Astrocyte (in vitro differentiated cells and primary cell): ENCODE data around the gene NIPSNAP2. TPM values are rescaled to one million over a fixed set of nuclear protein-coding genes. Genes with fewer than 3 reads are reported as not detected.

Experiments
- DNase-seq: peaks from one replicate; pipeline ENCODE4 v3.0.0-alpha.2; 2010; ENCODE audit warnings: low read depth
- FAIRE-seq: peaks from 2 replicates; lab custom pipeline; 2011; peaks lifted over from hg19 to GRCh38; lab: Jason Lieb, UNC
- H2AFZ ChIP-seq: 2 replicates; pipeline ENCODE4 v1.6.0; 2012; ENCODE audit warnings: low read depth, low read length, inconsistent platforms
- H3K27ac ChIP-seq: 2 replicates; pipeline ENCODE4 v1.5.1; 2011; ENCODE audit warnings: low read depth, low read length, inconsistent platforms
- H3K27me3 ChIP-seq: 2 replicates; pipeline ENCODE4 v1.6.0; 2011; ENCODE audit warnings: low read length, inconsistent platforms; ENCODE audit not compliant: insufficient read depth
- H3K36me3 ChIP-seq: 2 replicates; pipeline ENCODE4 v1.5.1; 2011; ENCODE audit warnings: low read length, inconsistent platforms; ENCODE audit not compliant: insufficient read depth
- H3K4me1 ChIP-seq: 2 replicates; pipeline ENCODE4 v1.5.1; 2011; ENCODE audit warnings: low read length, inconsistent platforms; ENCODE audit not compliant: insufficient read depth
- H3K4me2 ChIP-seq: 2 replicates; pipeline ENCODE4 v1.6.0; 2012; ENCODE audit warnings: low read length, inconsistent platforms
- H3K4me3 ChIP-seq: 2 replicates; pipeline ENCODE4 v1.5.1; 2011; ENCODE audit warnings: low read depth, mild to moderate bottlenecking, low read length, inconsistent platforms; ENCODE audit not compliant: insufficient read depth
- H3K79me2 ChIP-seq: 2 replicates; pipeline ENCODE4 v1.6.0; 2012; ENCODE audit warnings: mild to moderate bottlenecking, low read length, inconsistent platforms; ENCODE audit not compliant: insufficient read depth
- H3K9ac ChIP-seq: 2 replicates; pipeline ENCODE4 v1.6.0; 2012; ENCODE audit warnings: mild to moderate bottlenecking, low read length, inconsistent platforms
- H3K9me3 ChIP-seq: 2 replicates; pipeline ENCODE4 v1.5.1; 2012; ENCODE audit warnings: low read depth, mild to moderate bottlenecking, low read length, inconsistent platforms; ENCODE audit not compliant: insufficient read depth
- H4K20me1 ChIP-seq: 2 replicates; pipeline ENCODE4 v1.6.0; 2012; ENCODE audit warnings: low read length, inconsistent platforms; ENCODE audit not compliant: insufficient read depth
- H3K27ac Mint-ChIP-seq: one replicate; pipeline ENCODE4 v1.8.0; 2021; ENCODE audit warnings: mild to moderate bottlenecking, mixed read lengths; ENCODE audit not compliant: unreplicated experiment
- H3K27me3 Mint-ChIP-seq: one replicate; pipeline ENCODE4 v1.8.0; 2021; ENCODE audit warnings: low read depth, mixed read lengths; ENCODE audit not compliant: unreplicated experiment
- H3K36me3 Mint-ChIP-seq: one replicate; pipeline ENCODE4 v1.8.0; 2021; ENCODE audit warnings: low read depth, mixed read lengths; ENCODE audit not compliant: unreplicated experiment
- H3K4me1 Mint-ChIP-seq: one replicate; pipeline ENCODE4 v1.8.0; 2021; ENCODE audit warnings: low read depth, mixed read lengths; ENCODE audit not compliant: unreplicated experiment
- H3K4me3 Mint-ChIP-seq: one replicate; pipeline ENCODE4 v1.8.0; 2021; ENCODE audit warnings: mild to moderate bottlenecking, moderate library complexity, mixed read lengths; ENCODE audit not compliant: unreplicated experiment
- H3K9me3 Mint-ChIP-seq: one replicate; pipeline ENCODE4 v1.8.0; 2021; ENCODE audit warnings: mild to moderate bottlenecking, mixed read lengths; ENCODE audit not compliant: unreplicated experiment
- CTCF ChIP-seq: IDR thresholded peaks from 2 replicates; pipeline ENCODE4 v1.5.1; 2011; ENCODE audit warnings: low read depth, mild to moderate bottlenecking, inconsistent platforms, low read length, moderate library complexity; ENCODE audit not compliant: insufficient read depth
- EZH2 ChIP-seq: IDR thresholded peaks from 2 replicates; pipeline ENCODE4 v1.6.1; 2012; ENCODE audit warnings: mild to moderate bottlenecking, low read length, inconsistent platforms; ENCODE audit not compliant: insufficient read depth
- total RNA-seq: library from RNA; stranded (reverse); gene quantifications from 2 replicates; pipeline ENCODE4 v1.2.1, GENCODE V29; 2021

Gene NIPSNAP2
- total RNA-seq, 1 donor from 2014 or later: 33.2 TPM

- Histone ChIP-seq H3K9me3 (no peaks in the 10 kb centered on the region), H3K4me1 (peaks cover 6% of the 10 kb centered on the region), H3K36me3 (no peaks in the 10 kb centered on the region), H3K4me3 (no peak overlapping the region), H3K79me2 (peaks cover 90% of the 10 kb centered on the region), H4K20me1 (peaks cover 55% of the 10 kb centered on the region), H3K27me3 (no peaks in the 10 kb centered on the region), H3K9ac (no peak overlapping the region), H2AFZ (no peak overlapping the region), H3K27ac (no peak overlapping the region), H3K4me2 (no peak overlapping the region)
- Mint-ChIP-seq H3K27ac (no peak overlapping the region), H3K27me3 (no peaks in the 10 kb centered on the region), H3K9me3 (no peaks in the 10 kb centered on the region), H3K4me3 (no peak overlapping the region), H3K36me3 (peaks cover 14% of the 10 kb centered on the region), H3K4me1 (peaks cover 8% of the 10 kb centered on the region)
- FAIRE-seq (no peak), DNase-seq (no peak)
- TF ChIP-seq CTCF (no peak), EZH2 (no peak)
Measured at GRCh38 chr7:55970561-55970960, 6.2 kb downstream of the NIPSNAP2 start.

- H3K27ac Mint-ChIP-seq: no peak overlapping the region
- Histone ChIP-seq H3K27ac (no peak overlapping the region), H3K9ac (no peak overlapping the region), H2AFZ (no peak overlapping the region), H3K4me3 (no peak overlapping the region), H3K9me3 (no peaks in the 10 kb centered on the region), H3K4me2 (no peak overlapping the region), H4K20me1 (peaks cover 54% of the 10 kb centered on the region), H3K4me1 (peaks cover 2% of the 10 kb centered on the region), H3K79me2 (peaks cover 90% of the 10 kb centered on the region), H3K27me3 (no peaks in the 10 kb centered on the region), H3K36me3 (no peaks in the 10 kb centered on the region)
- H3K4me3 Mint-ChIP-seq: no peak overlapping the region
- DNase-seq (no peak), FAIRE-seq (no peak)
- no peaks in the 10 kb centered on the region for H3K9me3 Mint-ChIP-seq
- H3K36me3 Mint-ChIP-seq: peaks cover 14% of the 10 kb centered on the region
- peaks cover 6% of the 10 kb centered on the region for H3K4me1 Mint-ChIP-seq
- no peaks in the 10 kb centered on the region for H3K27me3 Mint-ChIP-seq
- TF ChIP-seq CTCF (no peak), EZH2 (no peak)
Measured at GRCh38 chr7:55970978-55971377, 6.6 kb downstream of the NIPSNAP2 start.

- H3K36me3 Mint-ChIP-seq: peaks cover 11% of the 10 kb centered on the region
- Histone ChIP-seq H2AFZ (no peak overlapping the region), H3K27me3 (no peaks in the 10 kb centered on the region), H3K4me1 (peaks cover 8% of the 10 kb centered on the region), H4K20me1 (peaks cover 53% of the 10 kb centered on the region), H3K4me3 (no peak overlapping the region), H3K9me3 (no peaks in the 10 kb centered on the region), H3K4me2 (no peak overlapping the region), H3K36me3 (peaks cover 3% of the 10 kb centered on the region), H3K9ac (no peak overlapping the region), H3K79me2 (peaks cover 68% of the 10 kb centered on the region), H3K27ac (no peak overlapping the region)
- H3K4me3 Mint-ChIP-seq: no peak overlapping the region
- H3K9me3 Mint-ChIP-seq: no peaks in the 10 kb centered on the region
- no peak for FAIRE-seq
- H3K27ac Mint-ChIP-seq: no peak overlapping the region
- peaks cover 6% of the 10 kb centered on the region for H3K4me1 Mint-ChIP-seq
- TF ChIP-seq CTCF (no peak), EZH2 (no peak)
- no peaks in the 10 kb centered on the region for H3K27me3 Mint-ChIP-seq
- no peak for DNase-seq
Measured at GRCh38 chr7:55973747-55974250, 9.4 kb downstream of the NIPSNAP2 start.
